GM18858 (cell line): ENCODE results near the gene RERG.

Experiments
- ATAC-seq: cut with Tn5 transposase; IDR thresholded peaks from one replicate; pipeline ENCODE4 v1.9.1; 2021; ENCODE audit not compliant: unreplicated experiment

RERG gene

DNA sequence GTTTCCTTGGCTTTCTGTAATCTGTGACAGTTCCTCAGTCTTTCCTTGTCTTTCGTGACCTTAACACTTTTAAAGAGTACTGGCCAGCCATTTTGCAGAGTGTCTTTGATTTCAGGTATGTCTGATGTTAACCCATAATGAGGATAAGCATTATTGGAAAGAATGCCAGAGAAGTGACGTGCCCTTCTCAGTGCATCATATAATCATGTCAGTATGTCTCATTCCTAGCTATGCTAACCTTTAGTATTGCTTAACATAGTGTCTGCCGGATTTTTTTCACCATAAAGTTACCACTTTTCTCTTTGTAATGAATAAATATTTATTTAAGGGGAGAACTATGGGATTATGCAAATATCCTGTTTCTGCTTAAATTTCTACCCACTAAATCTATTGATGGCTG lies 28.5 kb downstream of the RERG start:
- ATAC-seq, result no peak

DNA sequence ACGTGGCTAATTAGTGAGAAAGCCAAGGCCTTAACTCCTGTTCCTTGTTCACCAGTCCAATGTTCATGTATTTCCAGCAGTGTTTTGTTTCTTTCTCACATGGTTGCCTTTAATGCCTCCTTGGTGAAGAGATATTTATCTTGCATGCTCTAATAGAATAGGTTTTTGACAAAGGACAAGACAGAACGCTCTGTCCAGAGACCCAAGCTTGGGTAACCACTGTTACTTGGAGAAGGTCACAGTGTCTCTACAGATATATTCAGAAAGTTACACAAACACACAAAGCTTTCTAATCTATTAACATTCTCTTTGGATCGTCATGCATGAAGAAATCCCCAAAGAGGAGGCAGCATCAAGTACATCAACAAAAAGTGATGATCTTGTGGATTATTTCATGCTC lies 33.1 kb downstream of the RERG start:
- no peak for ATAC-seq

DNA sequence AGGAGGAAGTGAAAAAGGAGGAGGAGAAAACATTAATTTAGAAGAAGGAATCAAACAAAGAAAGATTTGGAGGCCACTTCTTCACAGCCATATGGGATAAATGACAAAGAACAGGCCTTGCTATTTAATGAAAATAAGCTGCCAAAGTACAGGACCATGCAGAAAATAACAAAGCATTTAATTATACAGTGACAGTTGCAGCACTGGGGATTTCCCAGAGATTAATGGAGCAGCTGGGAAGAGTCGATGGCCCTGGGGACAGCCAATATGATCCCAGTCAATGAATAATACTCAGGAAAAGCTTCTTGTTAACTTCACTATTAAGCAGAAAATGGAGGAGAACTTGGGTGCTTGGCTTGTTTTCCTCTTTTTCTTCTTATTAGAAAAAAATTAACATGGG lies 34.6 kb downstream of the RERG start:
- ATAC-seq, result no peak

GRCh38 chr12:15184484-15184883 lies 36.7 kb downstream of the RERG start:
- ATAC-seq, result no peak

GRCh38 chr12:15183821-15184220 lies 37.4 kb downstream of the RERG start:
- ATAC-seq, result no peak

DNA sequence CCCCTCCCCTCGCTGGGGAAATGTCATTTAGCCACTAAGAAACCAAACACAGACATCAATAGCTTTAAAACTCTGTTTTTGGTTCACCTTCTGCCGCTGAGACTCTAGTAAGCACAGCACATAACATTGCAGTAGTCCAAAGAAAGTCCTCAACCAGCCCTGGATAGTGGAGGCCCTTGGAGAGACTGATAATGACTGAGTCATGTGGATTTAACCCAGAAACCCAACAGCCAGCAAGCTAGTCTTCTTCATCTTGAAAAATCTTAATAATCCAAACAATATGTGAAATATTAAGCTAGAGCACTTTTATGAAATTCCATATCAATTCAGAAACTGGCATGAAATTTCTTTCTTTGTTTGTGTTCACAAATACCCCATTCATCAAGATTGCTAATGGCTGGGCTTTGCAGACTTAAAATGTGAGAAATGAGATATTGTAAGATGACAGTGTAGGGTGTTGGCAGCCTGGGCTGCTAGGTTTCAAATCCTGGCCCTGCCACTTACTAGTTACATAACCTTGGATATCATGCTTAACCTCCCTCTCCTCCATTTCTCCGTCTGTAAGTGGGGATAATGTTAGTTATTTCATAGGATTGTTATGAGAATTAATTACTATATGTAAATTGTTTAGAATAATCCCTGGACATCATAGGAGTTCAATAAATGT lies 40.1 kb downstream of the RERG start:
- ATAC-seq, result no peak

- ATAC-seq, result no peak
Observed at GRCh38 chr12:15180325-15180724, 40.9 kb downstream of the RERG start.

DNA sequence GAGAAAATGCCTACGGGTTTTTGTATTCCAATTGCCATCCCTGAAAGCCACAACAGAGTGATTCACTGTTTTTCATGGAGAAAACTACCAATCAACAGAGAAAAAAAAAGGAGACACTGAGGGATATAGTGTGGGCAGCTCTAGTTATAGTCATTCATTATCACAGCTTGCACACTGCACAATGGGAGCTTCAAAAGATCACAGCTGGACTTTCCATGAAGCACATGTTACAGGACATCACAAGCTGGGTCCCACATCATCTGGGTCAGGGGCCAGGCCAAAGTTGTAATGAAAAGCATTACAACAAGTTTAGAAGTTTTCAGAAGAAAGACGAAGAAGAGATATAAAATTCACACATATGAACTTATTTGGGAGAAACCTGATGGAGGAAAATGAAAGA lies 41.5 kb downstream of the RERG start:
- no peak for ATAC-seq

DNA sequence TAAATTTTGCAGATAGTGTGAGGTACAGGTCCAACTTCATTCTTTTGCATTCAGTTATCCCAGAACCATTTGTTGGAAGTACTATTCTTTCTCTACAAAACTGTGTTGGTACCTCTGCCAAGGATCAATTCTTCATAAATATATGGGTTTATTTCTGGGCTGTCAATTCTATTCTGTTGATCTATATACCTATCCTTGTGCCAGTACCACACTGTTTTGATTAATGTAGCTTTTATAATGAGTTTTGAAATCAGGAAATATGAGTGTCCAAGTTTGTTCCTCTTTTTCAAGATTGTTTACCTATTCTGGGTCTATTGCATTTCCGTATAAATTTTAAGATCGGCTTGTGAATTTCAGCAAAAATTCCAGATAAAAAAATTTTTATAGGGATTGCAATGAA lies 48.1 kb downstream of the RERG start:
- no peak for ATAC-seq

DNA sequence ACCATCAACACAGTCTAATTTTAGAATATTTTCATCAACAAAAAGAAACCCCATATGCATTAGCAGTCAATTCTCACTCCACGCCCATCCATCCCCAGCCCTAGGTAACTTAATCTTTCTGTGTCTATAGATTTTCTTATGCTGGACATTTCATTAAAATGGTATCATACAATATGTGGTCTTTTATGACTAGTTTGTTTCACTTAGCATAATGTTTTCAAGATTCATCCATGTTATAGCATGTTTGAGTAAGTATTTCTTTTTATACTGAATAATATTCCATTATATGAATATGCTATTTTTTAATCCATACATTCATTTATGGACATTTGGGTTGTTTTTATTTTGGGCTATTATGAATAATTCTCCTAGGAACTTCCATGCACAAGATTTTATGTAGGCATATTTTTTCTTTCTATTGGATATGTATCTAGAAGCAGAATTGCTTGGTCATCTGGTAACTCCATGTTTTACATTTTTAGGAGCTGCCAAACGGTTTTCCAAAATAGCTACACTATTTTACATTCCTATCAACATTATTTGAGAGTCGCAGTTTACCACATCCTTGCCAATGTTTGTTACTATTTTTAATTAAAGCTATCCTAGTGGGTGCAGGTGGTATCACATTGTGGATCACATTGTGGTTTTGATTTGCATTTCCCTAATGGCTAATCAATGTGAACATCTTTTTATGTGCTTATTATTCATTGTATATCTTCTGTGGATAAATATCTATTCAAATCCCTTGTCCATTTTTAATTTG lies 49.0 kb downstream of the RERG start:
- no peak for ATAC-seq

GRCh38 chr12:15171012-15171655 lies 50.1 kb downstream of the RERG start:
- no peak for ATAC-seq

GRCh38 chr12:15168026-15168678 lies 53.1 kb downstream of the RERG start:
- ATAC-seq, result no peak

- no peak for ATAC-seq
Observed at GRCh38 chr12:15165012-15165659, 56.1 kb downstream of the RERG start.

- ATAC-seq, result no peak
Observed at GRCh38 chr12:15163030-15163976, 57.9 kb downstream of the RERG start.

GRCh38 chr12:15158083-15158482 lies 63.1 kb downstream of the RERG start:
- no peak for ATAC-seq

- no peak for ATAC-seq
Observed at GRCh38 chr12:15157269-15157671, 63.9 kb downstream of the RERG start.

DNA sequence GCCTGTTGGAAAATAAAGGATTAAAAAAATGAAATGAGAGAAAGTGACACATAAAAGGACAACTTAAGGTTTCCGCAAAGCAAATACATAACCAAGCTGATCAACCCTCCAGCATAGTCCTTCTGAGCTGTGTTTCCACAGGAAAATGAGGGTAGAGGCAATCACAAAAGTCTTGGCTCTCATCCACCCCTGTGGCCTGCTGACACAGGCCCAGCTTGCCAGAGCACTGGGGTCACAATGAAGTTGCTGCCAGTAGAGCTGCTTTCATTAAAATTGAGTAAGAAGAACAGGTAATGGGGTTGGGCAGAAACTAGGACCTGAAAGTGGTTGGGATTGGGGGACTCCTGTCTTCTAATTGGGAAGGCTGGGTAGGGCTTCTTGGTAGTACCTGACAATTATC lies 65.9 kb downstream of the RERG start:
- no peak for ATAC-seq

DNA sequence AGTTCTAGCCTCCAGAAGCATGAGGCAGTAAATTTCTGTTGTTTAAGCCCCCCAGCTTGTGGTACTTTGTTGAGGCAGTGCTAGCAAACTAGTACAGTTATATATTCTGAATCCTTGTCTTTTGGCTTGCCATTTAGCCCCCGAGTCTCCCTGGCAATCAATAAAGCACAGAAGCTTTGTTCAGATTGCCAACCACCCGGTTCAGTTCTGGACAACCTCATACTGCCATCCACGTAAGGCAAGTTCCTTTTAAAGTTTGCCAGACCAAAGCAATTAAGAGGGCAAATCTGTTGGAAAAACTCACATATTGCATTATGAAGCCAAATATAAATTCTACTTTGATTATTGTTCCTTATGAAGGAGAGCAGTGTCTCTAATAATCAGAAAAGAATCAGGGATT lies 67.1 kb downstream of the RERG start:
- ATAC-seq, result no peak

GRCh38 chr12:15152868-15153267 lies 68.3 kb downstream of the RERG start:
- ATAC-seq, result no peak

DNA sequence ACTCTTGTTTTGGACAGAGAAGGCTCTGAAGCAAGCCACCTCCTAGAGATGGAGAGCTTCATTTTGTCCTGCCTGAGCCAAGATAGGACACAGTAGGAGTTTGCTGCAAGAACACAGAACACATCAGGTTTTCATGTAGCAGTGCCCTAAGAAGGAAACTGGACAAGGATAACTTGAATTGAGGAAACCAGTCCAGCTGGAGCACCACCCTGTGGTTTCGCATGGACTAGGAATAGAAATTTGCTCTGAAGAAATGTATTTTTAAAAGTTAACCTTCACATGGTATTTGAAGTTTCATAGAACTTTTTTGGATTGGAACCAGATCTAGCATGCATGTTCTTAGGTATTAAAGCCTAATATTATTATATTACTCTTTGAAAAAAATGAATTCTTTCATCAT lies 68.8 kb downstream of the RERG start:
- ATAC-seq, result no peak
